ENCODE measurements around the gene ABI3.

The ABI3 gene

DNA sequence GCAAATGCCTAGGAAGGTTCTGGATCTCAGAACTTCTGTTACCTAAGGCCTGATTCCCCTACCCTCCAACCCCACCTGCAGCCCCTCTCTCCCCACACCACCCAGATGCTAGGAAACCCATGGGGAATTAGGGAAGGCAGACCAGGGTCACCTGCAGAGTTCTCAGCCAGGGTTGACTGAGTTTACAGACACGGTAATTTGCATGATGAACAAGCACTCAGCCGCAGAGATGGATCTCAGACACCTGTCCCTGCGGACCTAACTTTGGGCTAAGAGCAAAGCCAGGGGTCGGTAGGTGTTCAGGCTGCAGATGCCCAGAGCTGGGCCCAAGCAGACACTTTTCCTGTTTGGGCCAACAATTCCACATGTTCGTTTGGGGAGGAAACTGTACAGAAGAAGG is 2.9 kb downstream of the ABI3 start:
- TF ChIP-seq, protein P1, sequence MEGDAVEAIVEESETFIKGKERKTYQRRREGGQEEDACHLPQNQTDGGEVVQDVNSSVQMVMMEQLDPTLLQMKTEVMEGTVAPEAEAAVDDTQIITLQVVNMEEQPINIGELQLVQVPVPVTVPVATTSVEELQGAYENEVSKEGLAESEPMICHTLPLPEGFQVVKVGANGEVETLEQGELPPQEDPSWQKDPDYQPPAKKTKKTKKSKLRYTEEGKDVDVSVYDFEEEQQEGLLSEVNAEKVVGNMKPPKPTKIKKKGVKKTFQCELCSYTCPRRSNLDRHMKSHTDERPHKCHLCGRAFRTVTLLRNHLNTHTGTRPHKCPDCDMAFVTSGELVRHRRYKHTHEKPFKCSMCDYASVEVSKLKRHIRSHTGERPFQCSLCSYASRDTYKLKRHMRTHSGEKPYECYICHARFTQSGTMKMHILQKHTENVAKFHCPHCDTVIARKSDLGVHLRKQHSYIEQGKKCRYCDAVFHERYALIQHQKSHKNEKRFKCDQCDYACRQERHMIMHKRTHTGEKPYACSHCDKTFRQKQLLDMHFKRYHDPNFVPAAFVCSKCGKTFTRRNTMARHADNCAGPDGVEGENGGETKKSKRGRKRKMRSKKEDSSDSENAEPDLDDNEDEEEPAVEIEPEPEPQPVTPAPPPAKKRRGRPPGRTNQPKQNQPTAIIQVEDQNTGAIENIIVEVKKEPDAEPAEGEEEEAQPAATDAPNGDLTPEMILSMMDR (IDR thresholded peaks at IDR 0.05) = no peak
- H3K27ac ChIP-seq = no peak overlapping the region
- no peak overlapping the region for H3K4me3 ChIP-seq
- no peak for DNase-seq (ENCODE audit: low spot score)

DNA sequence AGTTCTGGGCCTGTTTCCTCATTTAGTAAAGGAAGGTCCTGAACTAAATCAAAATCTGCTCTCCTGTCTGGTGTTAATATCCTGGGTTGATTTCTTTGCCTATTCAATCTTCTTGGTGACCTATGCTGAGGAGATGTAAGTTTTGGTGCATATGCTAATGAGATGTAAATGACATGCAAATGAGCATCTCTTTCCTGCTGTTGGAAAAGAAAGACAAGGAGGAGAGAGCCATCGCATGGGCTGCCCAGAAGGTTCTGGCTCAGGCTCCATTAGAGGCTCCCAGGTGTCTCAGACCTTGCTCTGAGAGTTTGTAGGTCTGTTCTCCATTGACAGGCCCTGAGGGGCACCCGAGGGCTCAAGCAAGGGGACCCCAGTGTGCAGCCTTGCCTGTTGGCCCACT is 3.3 kb downstream of the ABI3 start:
- H3K4me3 ChIP-seq = no peak overlapping the region
- no peak overlapping the region for H3K27ac ChIP-seq
- TF ChIP-seq, protein P1 (IDR thresholded peaks at IDR 0.05) = no peak
- DNase-seq (ENCODE audit: low spot score) = no peak

DNA sequence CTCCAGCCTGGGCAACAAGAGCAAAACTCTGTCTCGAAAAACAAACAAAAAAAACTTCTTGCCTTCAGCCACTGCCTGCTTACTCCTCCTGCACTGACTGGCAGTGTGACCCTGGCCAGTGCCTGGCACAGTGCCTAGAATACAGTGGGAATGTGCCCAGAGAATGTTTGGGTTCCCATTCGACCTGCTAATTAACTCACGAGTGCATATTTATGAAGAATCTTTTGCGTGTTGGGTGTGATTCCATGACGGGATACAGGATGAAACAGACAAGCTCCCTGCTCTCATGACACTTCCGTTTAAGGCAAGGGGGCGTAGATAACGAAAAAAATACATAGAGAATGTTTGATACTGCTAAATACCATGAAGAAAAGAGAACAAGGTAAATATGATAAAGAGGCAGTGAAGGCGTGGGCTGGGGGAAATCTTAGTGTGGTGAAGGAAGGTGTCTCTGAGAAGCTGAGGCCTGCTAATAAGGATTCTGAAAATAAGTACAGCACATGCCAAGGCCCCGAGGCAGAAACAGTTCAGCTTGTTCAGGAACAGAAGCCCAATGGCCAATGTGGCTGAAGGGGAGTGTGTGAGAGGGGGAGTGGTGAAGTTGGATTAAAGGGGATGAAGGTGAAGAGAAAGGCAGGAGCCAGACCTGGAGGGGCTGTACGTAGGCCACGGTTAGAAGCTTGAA is 4.3 kb downstream of the ABI3 start:
- DNase-seq (ENCODE audit: low spot score) = no peak
- H3K27ac ChIP-seq = peak overlapping the region in 1 of 2 donors; percentile 16
- no peak overlapping the region for H3K4me3 ChIP-seq
- TF ChIP-seq, protein P1 (IDR thresholded peaks at IDR 0.05) = no peak

DNA sequence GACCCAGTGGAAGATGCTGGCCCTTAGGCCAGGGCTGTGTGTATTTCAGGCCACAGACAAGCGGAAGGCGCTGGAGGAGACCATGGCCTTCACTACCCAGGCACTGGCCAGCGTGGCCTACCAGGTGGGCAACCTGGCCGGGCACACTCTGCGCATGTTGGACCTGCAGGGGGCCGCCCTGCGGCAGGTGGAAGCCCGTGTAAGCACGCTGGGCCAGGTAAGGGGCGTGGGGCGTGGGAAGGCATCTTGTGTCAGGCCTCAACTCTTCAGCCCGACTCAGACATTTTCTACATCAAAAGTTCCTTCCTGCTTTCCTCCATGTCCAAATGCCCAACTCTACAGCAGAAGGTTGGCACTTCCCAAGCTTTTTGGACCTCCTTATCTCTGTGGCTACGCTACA is 6.0 kb downstream of the ABI3 start:
- DNase-seq (ENCODE audit: low spot score) = no peak
- TF ChIP-seq, protein P1 (IDR thresholded peaks at IDR 0.05) = no peak
- peak overlapping the region in 1 of 2 donors; percentile 20 for H3K27ac ChIP-seq
- H3K4me3 ChIP-seq = no peak overlapping the region

DNA sequence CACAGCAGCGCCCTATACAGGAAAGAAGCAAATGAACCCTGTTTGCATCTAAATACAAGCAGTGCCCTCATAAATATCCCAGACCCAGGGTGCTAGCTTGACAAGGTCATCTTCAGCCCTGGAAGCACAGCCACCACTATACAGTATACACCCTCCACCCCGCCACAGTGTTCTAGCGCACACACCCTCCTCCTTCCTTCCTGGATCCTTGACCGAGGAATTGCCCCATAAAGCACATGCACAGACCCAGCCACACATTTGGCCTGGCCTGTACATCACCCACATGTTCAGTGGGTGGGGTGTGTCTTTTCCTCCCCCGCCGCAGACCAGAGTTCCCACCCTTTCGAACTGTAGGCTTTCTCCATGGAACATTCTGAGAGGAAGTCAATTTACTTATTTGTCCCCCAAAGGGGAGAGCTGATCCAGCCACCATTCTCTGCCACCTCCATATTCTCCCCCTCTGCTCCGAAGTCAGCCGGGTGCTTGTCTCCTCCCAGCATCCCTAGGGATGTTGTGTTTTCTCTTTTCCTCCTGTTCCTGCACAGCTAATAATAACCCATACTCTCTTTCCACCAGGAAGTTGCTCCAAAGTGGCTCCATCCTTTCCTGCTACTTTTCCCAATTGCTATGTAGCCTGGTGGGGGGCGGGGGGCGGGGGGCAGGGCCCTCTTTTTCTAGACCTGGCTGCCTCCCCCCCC is 6.6 kb downstream of the ABI3 start:
- Histone ChIP-seq H3K4me3 (no peak overlapping the region), H3K27ac (peak overlapping the region in 1 of 2 donors; percentile 62)
- TF ChIP-seq, protein P1 (IDR thresholded peaks at IDR 0.05) = no peak
- no peak for DNase-seq (ENCODE audit: low spot score)

DNA sequence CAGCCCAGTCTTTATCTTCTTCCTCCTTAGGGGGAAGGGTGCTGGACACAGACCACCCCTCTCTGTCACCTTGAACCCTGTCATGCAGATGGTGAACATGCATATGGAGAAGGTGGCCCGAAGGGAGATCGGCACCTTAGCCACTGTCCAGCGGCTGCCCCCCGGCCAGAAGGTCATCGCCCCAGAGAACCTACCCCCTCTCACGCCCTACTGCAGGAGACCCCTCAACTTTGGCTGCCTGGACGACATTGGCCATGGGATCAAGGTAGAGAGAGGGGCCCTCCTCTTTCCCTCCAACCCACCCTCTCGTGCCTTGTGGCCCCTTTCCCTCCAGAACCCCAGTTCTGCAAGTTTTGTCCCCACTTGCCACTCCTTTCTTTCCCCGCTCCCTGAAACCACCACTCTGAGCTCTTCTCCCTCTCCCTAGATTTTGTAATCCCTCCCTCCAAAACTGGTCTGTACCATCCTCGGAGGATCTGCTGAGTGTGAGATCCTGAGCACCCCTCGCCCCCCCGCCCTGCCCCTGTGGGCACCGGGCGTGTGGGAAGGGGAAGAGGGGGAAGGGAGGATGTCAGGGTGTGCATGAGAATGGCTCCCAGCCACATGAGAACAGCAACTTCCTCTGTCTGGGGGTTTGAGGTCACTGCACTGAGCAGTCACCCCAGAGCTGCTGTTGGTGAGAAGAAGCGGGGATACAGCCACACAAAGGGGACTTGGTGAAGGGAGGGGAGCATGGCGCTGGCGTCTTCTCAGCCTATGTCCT is 7.3 kb downstream of the ABI3 start:
- Histone ChIP-seq H3K4me3 (no peak overlapping the region), H3K27ac (peak overlapping the region in 1 of 2 donors; percentile 62)
- DNase-seq (ENCODE audit: low spot score) = no peak
- TF ChIP-seq, protein P1 (IDR thresholded peaks at IDR 0.05) = no peak
